Lower leg skin (tissue), 3 donors: Measurements from ENCODE around the gene BOK.

Experiments
- CTCF ChIP-seq, 3 donors: fragments of 450-650 bp; IDR thresholded peaks; one replicate each; pipeline ENCODE4 v1.5.1; 2016; ENCODE audit warnings: antibody characterized with exemption in 3 of 3, mild to moderate bottlenecking in 3 of 3, moderate library complexity in 2 of 3
- POLR2A ChIP-seq, 2 donors: fragments of 450-650 bp; IDR thresholded peaks; one replicate each; pipeline ENCODE4 v1.6.1; 2016 to 2017; ENCODE audit warnings: antibody characterized with exemption in 2 of 2, mild to moderate bottlenecking in 1 of 2, moderate library complexity in 1 of 2

GRCh38 chr2:241612156-241613016 is 53.8 kb downstream of the BOK start:
- TF ChIP-seq CTCF (IDR thresholded peaks at IDR 0.05): no peak
- no peak for TF ChIP-seq POLR2A (IDR thresholded peaks at IDR 0.05)
